Thymus (tissue), 11 donors: Measurements from ENCODE around the gene CDK15. TPM values are rescaled to one million over a fixed set of nuclear protein-coding genes. Genes with fewer than 3 reads are reported as not detected.

Experiments
- DNase-seq, 9 donors: peaks; one replicate each; pipeline ENCODE4 v3.0.0-alpha.2; 2013; ENCODE audit warnings: low spot score in 9 of 9, low read depth in 6 of 9, missing footprints in 1 of 9
- H3K27ac ChIP-seq, 2 donors: one replicate each; pipeline ENCODE4 v1.5.1; 2013; ENCODE audit warnings: control low read depth in 1 of 2, low read depth in 1 of 2, low read length in 1 of 2, mild to moderate bottlenecking in 1 of 2, moderate library complexity in 1 of 2
- H3K27me3 ChIP-seq, 2 donors: one replicate each; pipeline ENCODE4 v1.5.1; 2013; ENCODE audit warnings: low read length in 1 of 2; ENCODE audit not compliant: control insufficient read depth in 2 of 2, insufficient read depth in 1 of 2
- H3K36me3 ChIP-seq, 2 donors: one replicate each; pipeline ENCODE4 v1.5.1; 2013; ENCODE audit warnings: low read length in 1 of 2, mild to moderate bottlenecking in 1 of 2, moderate library complexity in 1 of 2; ENCODE audit not compliant: control insufficient read depth in 2 of 2, insufficient read depth in 2 of 2
- H3K4me1 ChIP-seq, 2 donors: one replicate each; pipeline ENCODE4 v1.5.1; 2013; ENCODE audit warnings: low read length in 2 of 2; ENCODE audit not compliant: control insufficient read depth in 2 of 2, insufficient read depth in 2 of 2
- H3K4me3 ChIP-seq, 2 donors: one replicate each; pipeline ENCODE4 v1.5.1; 2013; ENCODE audit warnings: low read length in 2 of 2, control low read depth in 1 of 2, mild to moderate bottlenecking in 1 of 2
- H3K9me3 ChIP-seq, 2 donors: one replicate each; pipeline ENCODE4 v1.5.1; 2013; ENCODE audit warnings: low read length in 1 of 2, mild to moderate bottlenecking in 1 of 2; ENCODE audit not compliant: control insufficient read depth in 2 of 2, insufficient read depth in 1 of 2
- WGBS: extraction: QIAGEN DNeasy Blood & Tissue Kit; methylation state at CpG from one replicate; pipeline ENCODE4 v1.1.7; 2013; 5-methylcytosine and 5-hydroxymethylcytosine counted together
- polyA plus RNA-seq: library from polyadenylated mRNA; stranded (reverse); fragments of 200-250 nt; gene quantifications from one replicate; pipeline ENCODE4 v1.2.3, GENCODE V29; 2013
- total RNA-seq: library from RNA; stranded (reverse); fragments of 120-200 nt; gene quantifications from one replicate; pipeline ENCODE4 v1.2.4, GENCODE V29; 2013
- donor health status: healthy.

The CDK15 gene
- total and polyA plus RNA-seq, 2 donors = 0.18 to 0.19 TPM

GRCh38 chr2:201866643-201867473, 60.5 kb downstream of the CDK15 start:
- no peaks in the 10 kb centered on the region for H3K4me1 ChIP-seq
- no peaks in the 10 kb centered on the region for H3K9me3 ChIP-seq
- H3K36me3 ChIP-seq = no peaks in the 10 kb centered on the region
- 90% methylated on average over 5 of the region's 5 CpGs for WGBS
- H3K4me3 ChIP-seq = no peak overlapping the region
- H3K27me3 ChIP-seq = no peaks in the 10 kb centered on the region
- no peak for DNase-seq
- H3K27ac ChIP-seq = no peak overlapping the region

GRCh38 chr2:201871471-201871870, 65.1 kb downstream of the CDK15 start:
- H3K36me3 ChIP-seq = no peaks in the 10 kb centered on the region
- H3K4me3 ChIP-seq = no peak overlapping the region
- no peaks in the 10 kb centered on the region for H3K4me1 ChIP-seq
- no peaks in the 10 kb centered on the region for H3K9me3 ChIP-seq
- no peak overlapping the region for H3K27ac ChIP-seq
- DNase-seq = no peak
- no peaks in the 10 kb centered on the region for H3K27me3 ChIP-seq
- WGBS = 97% methylated on average over 5 of the region's 5 CpGs

GRCh38 chr2:201872591-201872990, 66.3 kb downstream of the CDK15 start:
- DNase-seq = no peak
- Histone ChIP-seq H3K36me3 (no peaks in the 10 kb centered on the region), H3K27ac (no peak overlapping the region), H3K9me3 (no peaks in the 10 kb centered on the region), H3K4me3 (no peak overlapping the region), H3K4me1 (no peaks in the 10 kb centered on the region), H3K27me3 (no peaks in the 10 kb centered on the region)
- 94% methylated on average over 6 of the region's 6 CpGs for WGBS

GRCh38 chr2:201879996-201880395, 73.7 kb downstream of the CDK15 start:
- no peaks in the 10 kb centered on the region for H3K9me3 ChIP-seq
- 25% methylated on average over 10 of the region's 10 CpGs for WGBS
- no peak overlapping the region for H3K4me3 ChIP-seq
- H3K27me3 ChIP-seq = peaks cover 2% of the 10 kb centered on the region in 2 donors
- no peaks in the 10 kb centered on the region for H3K36me3 ChIP-seq
- H3K4me1 ChIP-seq = peaks cover 3 to 16% of the 10 kb centered on the region in 2 donors
- H3K27ac ChIP-seq = no peak overlapping the region
- DNase-seq = no peak

- 13% methylated on average over 3 of the region's 3 CpGs for WGBS
- H3K4me3 ChIP-seq = no peak overlapping the region
- H3K27ac ChIP-seq = no peak overlapping the region
- no peaks in the 10 kb centered on the region for H3K36me3 ChIP-seq
- H3K4me1 ChIP-seq = peaks cover 3 to 16% of the 10 kb centered on the region in 2 donors
- peaks cover 2% of the 10 kb centered on the region in 2 donors for H3K27me3 ChIP-seq
- no peak for DNase-seq
- no peaks in the 10 kb centered on the region for H3K9me3 ChIP-seq
These were observed 74.2 kb downstream of the CDK15 start for GRCh38 chr2:201880579-201880978.

GRCh38 chr2:201880993-201881611, 74.8 kb downstream of the CDK15 start:
- Histone ChIP-seq H3K27me3 (peaks cover 2% of the 10 kb centered on the region in 2 donors), H3K36me3 (no peaks in the 10 kb centered on the region), H3K27ac (no peak overlapping the region), H3K4me3 (no peak overlapping the region), H3K9me3 (no peaks in the 10 kb centered on the region), H3K4me1 (peaks cover 3 to 16% of the 10 kb centered on the region in 2 donors)
- WGBS = 72% methylated on average over 9 of the region's 9 CpGs
- no peak for DNase-seq

GRCh38 chr2:201881741-201882140, 75.4 kb downstream of the CDK15 start:
- DNase-seq = no peak
- Histone ChIP-seq H3K27me3 (peaks cover 2% of the 10 kb centered on the region in 2 donors), H3K9me3 (no peaks in the 10 kb centered on the region), H3K36me3 (no peaks in the 10 kb centered on the region), H3K4me1 (peaks cover 3 to 16% of the 10 kb centered on the region in 2 donors), H3K4me3 (no peak overlapping the region), H3K27ac (no peak overlapping the region)
- WGBS = 98% methylated on average over 4 of the region's 4 CpGs

GRCh38 chr2:201882353-201883090, 76.2 kb downstream of the CDK15 start:
- WGBS = 10% methylated on average over 14 of the region's 14 CpGs
- H3K27ac ChIP-seq = no peak overlapping the region
- no peak overlapping the region for H3K4me3 ChIP-seq
- H3K9me3 ChIP-seq = no peaks in the 10 kb centered on the region
- DNase-seq = peak in 4 of 9 donors; percentile 25 to 61 (median 36)
- peaks cover 2% of the 10 kb centered on the region in 2 donors for H3K27me3 ChIP-seq
- H3K4me1 ChIP-seq = peaks cover 3 to 16% of the 10 kb centered on the region in 2 donors
- H3K36me3 ChIP-seq = no peaks in the 10 kb centered on the region
